Amniotic epithelial cell (primary cell): Measurements from ENCODE around the gene GAB4.
"Not testable (repeated sequence)": the region's sequence is repeated elsewhere in the genome, so short reads cannot be mapped to it uniquely, and the experiment has no call there.

ENCODE experiments used
- DNase-seq: peaks from one replicate; pipeline ENCODE4 v3.0.0-alpha.2; 2010; ENCODE audit warnings: low read depth

Gene GAB4

GRCh38 chr22:17007852-17008731, at the start of gene GAB4:
Gene GAB4 (minus strand): TSS chr22:17008222. CDS start chr22:17008114, 108 bp downstream.
- no peak for DNase-seq

- DNase-seq: no peak
These were observed 48.8 kb upstream of the GAB4 start for GRCh38 chr22:17056807-17057206.

GRCh38 chr22:17056058-17056457, 48.0 kb upstream of the GAB4 start:
- no peak for DNase-seq

- no peak for DNase-seq
These were observed 39.6 kb upstream of the GAB4 start for GRCh38 chr22:17047656-17048055.

GRCh38 chr22:17046566-17047348, 38.7 kb upstream of the GAB4 start:
- no peak for DNase-seq

- DNase-seq: no peak
These were observed 35.5 kb upstream of the GAB4 start for GRCh38 chr22:17043521-17043920.

GRCh38 chr22:17036842-17037711, 29.1 kb upstream of the GAB4 start:
- DNase-seq: not testable (repeated sequence)

GRCh38 chr22:17035976-17036841, 28.2 kb upstream of the GAB4 start:
- DNase-seq: not testable (repeated sequence)

- no peak for DNase-seq
These were observed 27.2 kb upstream of the GAB4 start for GRCh38 chr22:17035246-17035645.

GRCh38 chr22:17034532-17034931, 26.5 kb upstream of the GAB4 start:
- DNase-seq: not testable (repeated sequence)

GRCh38 chr22:17032277-17032676, 24.3 kb upstream of the GAB4 start:
- DNase-seq: not testable (repeated sequence)

GRCh38 chr22:17024380-17024779, 16.4 kb upstream of the GAB4 start:
- not testable (repeated sequence) for DNase-seq

- DNase-seq: not testable (repeated sequence)
These were observed 7.5 kb upstream of the GAB4 start for GRCh38 chr22:17015552-17015951.

- DNase-seq: not testable (repeated sequence)
These were observed 6.0 kb upstream of the GAB4 start for GRCh38 chr22:17014101-17014440.

- no peak for DNase-seq
These were observed 5.5 kb upstream of the GAB4 start for GRCh38 chr22:17013396-17014100.

- no peak for DNase-seq
These were observed 4.2 kb upstream of the GAB4 start for GRCh38 chr22:17012267-17012666.

GRCh38 chr22:17009640-17010291, 1.7 kb upstream of the GAB4 start:
- DNase-seq: no peak

- no peak for DNase-seq
These were observed 765 bp downstream of the GAB4 start for GRCh38 chr22:17007257-17007656.

GRCh38 chr22:16989915-16990314, 18.1 kb downstream of the GAB4 start:
- DNase-seq: no peak

GRCh38 chr22:16988257-16988656, 19.8 kb downstream of the GAB4 start:
- no peak for DNase-seq
